Stimulated activated CD4-positive, alpha-beta T cell treated with anti-CD3 and anti-CD28 coated beads, Interleukin-4, amount 100 ng/mL, for 48 hours (primary cell): ENCODE measurements around the gene SPRYD7.
"Not testable (repeated sequence)": the region's sequence is repeated elsewhere in the genome, so short reads cannot be mapped to it uniquely, and the experiment has no call there.

ENCODE experiments used
- DNase-seq, 2 donors: peaks; one replicate each; pipeline ENCODE4 v3.0.0-alpha.2; 2020; ENCODE audit warnings: low read depth in 2 of 2

Gene SPRYD7

GRCh38 chr13:49936075-49936967 is at the start of gene SPRYD7:
Gene SPRYD7 (minus strand): TSS chr13:49936340. CDS start chr13:49936235, 105 bp downstream.
- DNase-seq: peak; percentile 93 to 94

DNA sequence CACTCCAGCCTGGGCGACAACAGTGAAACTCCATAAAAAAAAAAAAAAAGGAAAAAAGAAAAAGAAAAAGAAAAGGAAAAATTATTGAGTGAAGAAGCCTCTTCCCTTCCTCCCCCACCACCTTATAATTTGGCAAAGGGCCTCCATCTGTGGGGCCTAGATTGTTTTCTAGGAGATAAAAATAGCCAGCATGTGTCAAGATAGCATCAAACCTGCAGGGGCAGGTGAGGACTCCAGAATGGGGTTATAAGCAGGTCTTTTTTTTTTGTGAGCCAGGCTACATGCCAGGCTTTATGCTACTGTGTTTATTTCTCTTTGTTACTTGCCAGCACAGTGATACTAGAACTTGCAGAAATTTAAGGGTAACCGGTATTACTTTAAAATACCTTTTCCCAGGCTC is 49.0 kb upstream of the SPRYD7 start:
- no peak for DNase-seq

GRCh38 chr13:49980266-49980665 is 44.1 kb upstream of the SPRYD7 start:
- DNase-seq: no peak

GRCh38 chr13:49977992-49978391 is 41.9 kb upstream of the SPRYD7 start:
- no peak for DNase-seq

DNA sequence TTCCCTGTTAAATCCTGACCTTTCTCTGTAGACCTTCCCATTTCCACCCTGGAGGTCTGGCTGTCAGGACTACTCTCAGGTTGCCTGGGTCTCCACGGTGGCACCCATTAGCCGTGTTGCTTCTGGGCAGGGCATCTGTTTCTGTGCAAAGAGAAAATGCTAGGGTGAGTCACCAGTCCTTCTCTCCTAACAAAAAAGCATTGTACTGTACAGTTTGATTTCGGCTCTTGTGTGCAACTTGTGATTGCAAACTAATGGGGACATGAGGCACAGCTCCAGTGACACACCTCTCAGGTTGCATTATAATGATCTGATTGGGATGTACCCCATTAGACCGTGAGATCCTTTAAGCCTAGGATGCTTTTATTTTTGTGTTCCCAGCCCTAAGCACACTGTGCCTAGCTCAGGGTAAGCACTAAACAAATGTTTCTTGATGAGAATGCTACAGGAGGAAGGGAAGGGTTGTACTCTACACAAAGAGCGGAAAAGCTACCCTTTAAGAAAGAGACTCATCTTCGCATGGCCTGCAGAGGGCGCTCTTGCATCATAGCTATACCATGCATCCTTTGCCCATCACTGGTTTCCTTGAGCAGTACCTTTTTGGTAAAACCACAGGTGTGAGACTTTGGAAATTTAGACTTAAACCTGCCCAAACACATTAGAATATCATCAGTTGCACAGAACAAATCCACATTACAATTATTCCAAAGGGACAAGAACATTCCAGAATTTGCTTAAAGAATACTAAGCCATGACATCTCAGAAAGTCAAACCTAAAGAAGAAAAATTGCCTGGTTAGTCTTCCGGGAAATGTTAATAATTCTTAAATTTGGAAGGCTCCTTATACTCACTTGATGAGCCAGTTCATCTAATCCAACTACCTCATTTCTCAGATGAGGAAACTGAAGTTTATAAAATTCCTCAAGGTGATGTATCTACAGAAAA is 40.4 kb upstream of the SPRYD7 start:
- peak; percentile 56 to 65 for DNase-seq

DNA sequence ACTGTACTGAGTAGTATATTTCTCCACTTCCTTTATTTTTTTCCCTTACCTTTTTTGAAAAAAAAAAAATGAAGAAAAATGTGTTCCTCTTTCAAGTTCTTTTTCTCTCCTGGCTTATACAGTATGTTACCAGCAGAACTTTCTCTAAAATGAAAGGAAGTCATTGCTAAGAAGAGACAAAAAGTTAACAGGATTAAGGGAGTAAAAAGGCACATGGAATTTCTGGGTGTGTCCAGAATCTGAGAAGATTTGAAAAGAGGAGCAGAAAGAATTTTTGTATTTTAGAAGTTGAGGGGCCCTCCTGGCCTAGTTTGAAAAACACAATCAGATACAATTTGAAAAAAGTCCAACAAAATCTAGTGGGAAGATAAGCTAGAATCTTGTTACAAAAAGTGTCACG is 39.7 kb upstream of the SPRYD7 start:
- no peak for DNase-seq

GRCh38 chr13:49972709-49973108 is 36.6 kb upstream of the SPRYD7 start:
- DNase-seq: no peak

DNA sequence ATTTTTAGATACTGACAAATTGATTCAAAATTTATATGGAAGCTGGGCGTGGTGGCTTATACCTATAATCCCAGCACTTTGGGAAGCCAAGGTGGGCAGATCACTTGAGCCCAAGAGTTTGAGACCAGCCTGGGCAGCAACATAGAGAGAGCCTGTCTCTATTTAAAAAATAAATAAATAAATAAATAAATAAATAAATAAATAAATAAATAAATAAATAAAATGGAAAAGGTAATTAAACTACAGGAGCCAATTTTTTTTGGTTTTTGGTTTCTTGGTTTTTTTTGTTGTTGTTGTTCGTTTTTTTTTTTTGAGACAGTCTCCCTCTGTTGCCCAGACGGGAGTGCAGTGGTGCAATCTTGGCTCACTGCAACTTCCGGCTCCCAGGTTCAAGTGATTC is 31.3 kb upstream of the SPRYD7 start:
- no peak for DNase-seq

DNA sequence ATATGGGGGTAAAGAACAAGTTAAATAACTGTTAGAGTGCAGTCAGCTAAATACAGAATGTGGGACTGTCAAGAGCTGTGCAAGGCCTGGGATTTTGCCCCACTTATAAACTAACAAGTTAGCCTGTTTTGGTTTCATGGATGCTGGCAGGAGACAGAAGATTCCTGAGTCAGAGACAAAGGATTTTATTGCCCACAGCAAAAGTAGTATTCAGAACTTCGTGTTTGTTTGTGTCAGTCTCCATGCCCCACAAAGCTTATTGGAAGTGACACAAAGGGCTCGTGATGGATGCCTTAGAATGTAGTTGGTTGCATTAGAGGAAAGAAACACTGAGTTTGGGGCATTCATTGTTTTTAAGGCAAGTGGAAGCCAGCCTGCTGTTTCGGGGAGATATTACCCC is 22.2 kb upstream of the SPRYD7 start:
- no peak for DNase-seq

GRCh38 chr13:49956131-49956530 is 20.0 kb upstream of the SPRYD7 start:
- no peak for DNase-seq

- no peak for DNase-seq
Measured at GRCh38 chr13:49954674-49955455, 18.7 kb upstream of the SPRYD7 start.

GRCh38 chr13:49953560-49953959 is 17.4 kb upstream of the SPRYD7 start:
- no peak for DNase-seq

GRCh38 chr13:49951754-49952535 is 15.8 kb upstream of the SPRYD7 start:
- DNase-seq: no peak

- not testable (repeated sequence) for DNase-seq
Measured at GRCh38 chr13:49948777-49949270, 12.7 kb upstream of the SPRYD7 start.

DNA sequence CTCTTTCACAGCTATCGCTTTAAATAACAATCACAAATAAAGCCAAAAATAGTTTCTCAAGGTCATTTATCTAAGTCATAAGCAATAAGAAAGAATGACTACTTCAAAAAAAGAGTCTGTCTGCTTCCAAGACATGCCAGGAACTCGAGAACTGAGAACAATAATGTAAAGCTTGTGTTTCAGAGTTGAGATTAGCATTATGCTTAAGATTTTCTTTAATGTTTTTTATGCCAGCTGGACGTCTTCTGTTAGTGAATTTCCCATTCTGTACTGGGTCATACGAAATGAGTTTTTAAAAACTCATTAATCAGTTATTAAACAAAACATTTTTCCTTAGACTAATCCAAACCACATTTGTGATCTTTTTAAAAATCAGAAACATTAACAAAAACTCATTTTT is 3.2 kb upstream of the SPRYD7 start:
- no peak for DNase-seq

- DNase-seq: no peak
Measured at GRCh38 chr13:49938921-49939320, 2.8 kb upstream of the SPRYD7 start.

GRCh38 chr13:49938314-49938713 is 2.2 kb upstream of the SPRYD7 start:
- no peak for DNase-seq

- no peak for DNase-seq
Measured at GRCh38 chr13:49936968-49937273, 781 bp upstream of the SPRYD7 start.

- peak; percentile 4 to 23 for DNase-seq
Measured at GRCh38 chr13:49935171-49936074, 717 bp downstream of the SPRYD7 start.

- DNase-seq: no peak
Measured at GRCh38 chr13:49933511-49933910, 2.6 kb downstream of the SPRYD7 start.
